Femur (tissue), 1 donor: Measurements from ENCODE around the gene KANSL1.
"Not testable (repeated sequence)": the region's sequence is repeated elsewhere in the genome, so short reads cannot be mapped to it uniquely, and the experiment has no call there.

Experiments
- DNase-seq: peaks from one replicate; pipeline ENCODE4 v3.0.0-alpha.2; 2017

KANSL1 gene

DNA sequence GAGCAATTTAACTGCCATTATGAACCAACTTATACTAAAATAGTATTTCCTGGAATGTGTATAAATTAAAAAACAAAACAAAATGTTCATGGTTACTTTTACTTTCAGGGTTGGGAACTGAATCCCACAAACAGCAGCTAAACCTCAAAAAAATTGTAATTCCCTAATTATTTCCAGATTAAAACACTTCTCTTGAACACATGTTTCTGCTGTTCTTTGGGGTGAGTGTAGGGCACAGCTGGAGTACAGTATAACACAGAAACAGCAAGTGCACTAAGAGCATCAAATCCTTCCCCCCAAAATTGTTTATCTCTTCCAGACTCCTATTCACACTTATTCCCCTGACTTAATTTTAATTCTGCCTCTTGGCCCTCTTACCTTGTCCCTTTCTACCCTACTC, 56.4 kb downstream of the KANSL1 start:
- no peak for DNase-seq

- DNase-seq, result no peak
Measured at GRCh38 chr17:46135879-46136563, 57.2 kb downstream of the KANSL1 start.

- no peak for DNase-seq
Measured at GRCh38 chr17:46135126-46135812, 58.0 kb downstream of the KANSL1 start.

DNA sequence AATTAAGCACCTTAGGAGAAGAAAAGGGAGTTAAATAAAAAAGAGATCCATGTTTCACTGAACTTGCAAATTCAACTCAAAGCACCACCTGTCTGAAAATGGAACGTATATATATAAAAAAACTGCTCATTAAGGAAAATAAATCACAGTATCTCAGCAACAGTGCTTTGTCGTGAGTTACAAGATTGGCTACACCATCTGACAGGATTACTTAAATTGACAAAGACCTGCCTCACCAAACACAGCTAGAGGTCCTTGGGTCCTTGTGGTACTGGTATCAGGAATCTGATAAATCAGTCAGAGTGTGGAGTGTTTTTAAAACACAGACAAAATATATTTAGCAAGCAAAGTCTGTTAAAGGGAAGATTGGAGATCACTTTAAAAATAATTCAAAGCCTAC, 63.9 kb downstream of the KANSL1 start:
- DNase-seq, result no peak

DNA sequence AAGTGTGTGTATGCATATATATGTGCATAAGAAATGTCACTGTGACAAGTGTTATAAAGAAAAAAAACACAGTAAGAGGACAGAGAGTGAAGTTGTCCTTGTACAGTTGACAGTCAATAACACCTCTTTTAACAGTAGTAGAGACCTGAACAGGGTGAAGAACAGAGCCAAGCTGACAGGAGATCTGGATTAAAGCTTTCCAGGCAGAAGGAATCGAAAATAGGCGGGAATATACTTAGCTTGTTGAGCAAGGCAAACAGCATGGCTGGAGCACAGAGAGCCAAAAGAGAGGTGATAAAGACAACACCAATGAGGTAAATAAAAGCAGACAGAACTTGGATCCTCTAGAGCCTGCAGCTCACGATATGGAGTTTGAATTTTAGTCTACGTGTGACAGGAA, 64.8 kb downstream of the KANSL1 start:
- DNase-seq, result no peak

DNA sequence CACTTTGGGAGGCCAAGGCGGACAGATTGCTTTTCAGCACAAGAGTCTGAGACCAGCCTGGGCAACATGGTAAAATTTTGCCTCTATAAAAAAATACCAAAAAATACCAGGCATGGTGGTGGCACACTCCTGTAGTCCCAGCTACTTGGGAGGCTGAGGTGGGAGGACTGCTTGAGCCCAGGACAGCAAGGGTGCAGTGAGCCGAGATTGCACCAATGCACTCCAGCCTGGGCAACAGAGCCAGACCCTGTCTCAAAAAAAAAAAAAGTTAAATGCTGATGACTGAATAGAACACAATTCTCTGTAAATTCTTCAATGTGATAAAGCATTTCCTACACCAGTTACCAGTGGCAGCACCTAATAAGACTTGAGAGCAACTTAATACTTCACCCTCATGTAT, 65.7 kb downstream of the KANSL1 start:
- no peak for DNase-seq

- no peak for DNase-seq
Measured at GRCh38 chr17:46126840-46127239, 66.4 kb downstream of the KANSL1 start.

GRCh38 chr17:46125831-46126230, 67.4 kb downstream of the KANSL1 start:
- no peak for DNase-seq

DNA sequence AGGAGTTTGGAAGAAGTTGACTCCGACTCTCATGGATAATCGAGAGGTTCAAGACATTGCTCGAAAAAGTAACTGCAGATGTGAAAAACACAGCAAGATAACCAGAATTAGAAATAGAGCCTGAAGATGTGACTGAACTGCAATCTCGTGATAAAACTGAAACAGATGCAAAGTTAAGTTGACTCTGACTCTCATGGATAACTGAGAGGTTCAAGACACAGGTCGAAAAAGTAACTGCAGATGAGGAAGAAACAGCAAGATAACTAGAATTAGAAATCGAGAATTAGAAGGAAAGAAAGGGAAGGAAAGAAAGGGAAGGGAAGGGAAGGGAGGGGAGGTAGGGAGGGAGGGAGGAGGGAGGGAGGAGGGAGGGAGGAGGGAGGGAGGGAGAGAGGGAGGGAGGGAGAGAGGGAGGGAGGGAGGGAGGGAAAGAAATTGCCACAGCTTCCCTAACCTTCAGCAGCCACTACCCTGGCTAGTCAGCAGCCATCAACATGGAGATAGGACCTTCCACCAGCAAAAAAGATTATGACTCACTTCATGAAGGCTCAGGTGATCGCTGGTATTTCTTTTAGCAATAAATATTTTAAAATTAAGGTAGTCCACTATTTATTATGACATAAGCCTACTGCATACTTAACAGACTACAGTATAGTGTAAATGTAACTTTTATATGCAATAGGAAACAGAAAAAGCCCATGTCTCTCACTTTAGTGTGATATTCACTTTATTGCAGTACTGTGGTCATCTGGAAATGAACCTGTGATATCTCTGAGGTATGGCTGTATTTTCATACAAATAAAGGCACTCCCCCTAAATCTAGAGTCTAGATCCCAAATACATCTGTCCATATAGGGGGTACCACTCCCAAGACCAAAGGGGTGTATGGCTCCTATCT, 68.3 kb downstream of the KANSL1 start:
- no peak for DNase-seq

DNA sequence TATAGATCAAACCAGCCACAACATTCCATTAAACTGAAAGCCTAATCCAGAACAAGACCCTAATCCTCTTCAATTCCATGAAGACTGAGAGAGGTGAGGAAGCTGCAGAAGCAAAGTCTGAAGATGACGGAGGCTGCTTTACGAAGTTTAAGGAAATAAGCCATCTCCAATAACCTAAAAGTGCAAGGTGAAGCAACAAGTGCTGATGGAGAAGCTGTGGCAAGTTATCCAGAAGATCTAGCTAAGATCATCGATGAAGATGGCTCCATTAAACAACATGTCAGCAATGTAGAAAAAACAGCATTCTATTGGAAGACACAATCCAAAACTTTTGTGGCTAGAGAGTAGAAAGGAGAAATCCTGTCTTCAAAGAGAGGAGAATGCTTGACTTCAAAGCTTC, 69.6 kb downstream of the KANSL1 start:
- DNase-seq, result no peak

- no peak for DNase-seq
Measured at GRCh38 chr17:46122486-46122871, 70.8 kb downstream of the KANSL1 start.

DNA sequence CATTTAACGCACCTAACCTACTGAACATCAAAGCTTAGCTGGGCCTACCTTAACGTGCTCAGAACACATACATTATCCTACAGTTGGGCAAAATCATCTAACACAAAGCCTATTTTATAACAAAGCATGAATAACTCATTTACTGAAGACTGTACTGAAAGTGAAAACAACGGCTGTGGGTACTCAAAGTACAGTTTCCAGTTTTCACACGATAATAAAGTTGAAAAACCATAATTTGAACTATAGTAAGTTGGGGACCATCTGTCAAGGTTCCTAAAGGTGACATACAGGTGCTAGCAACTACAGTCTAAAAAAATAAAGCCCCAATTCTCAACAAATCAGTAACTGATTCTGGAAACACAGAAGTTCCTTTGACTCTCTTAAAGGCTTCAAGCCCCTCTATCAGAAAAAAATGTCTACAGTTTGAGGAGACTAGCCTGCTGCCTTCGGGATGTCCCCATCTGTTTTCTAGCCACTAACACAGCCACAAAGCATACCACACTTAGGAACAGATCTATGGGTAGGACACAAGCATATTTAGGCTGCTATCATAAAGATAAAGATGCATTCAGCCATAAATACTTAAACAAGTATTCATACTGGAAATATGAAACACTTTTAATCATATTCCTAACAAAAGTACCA, 71.3 kb downstream of the KANSL1 start:
- no peak for DNase-seq

DNA sequence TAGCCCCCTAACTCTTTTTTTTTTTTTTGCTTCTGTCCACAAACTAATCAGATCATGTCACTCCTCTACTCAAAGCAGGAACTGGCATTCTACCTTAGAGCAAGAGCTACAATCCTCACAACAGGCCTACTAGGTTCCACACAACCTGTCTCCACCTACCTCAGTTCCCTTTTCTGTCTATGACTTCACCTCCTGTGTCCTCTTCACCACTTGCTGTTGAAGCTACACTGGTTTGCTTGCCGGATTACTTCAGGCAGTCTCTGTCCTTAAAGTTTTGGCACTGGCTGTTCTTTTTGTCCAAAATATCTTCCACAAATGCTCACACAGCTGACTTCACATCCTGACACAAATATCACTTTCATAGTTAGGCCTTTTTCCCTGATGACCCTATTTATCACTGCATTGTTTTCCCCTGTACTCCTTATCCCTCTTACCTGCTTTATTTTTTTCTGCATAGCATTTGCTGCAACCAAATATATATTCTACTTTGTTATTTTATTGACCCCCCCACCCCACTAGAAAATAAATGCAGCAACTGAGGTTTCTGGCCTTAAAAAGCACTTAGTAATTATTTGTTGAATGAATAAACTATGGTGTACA, 72.0 kb downstream of the KANSL1 start:
- no peak for DNase-seq

DNA sequence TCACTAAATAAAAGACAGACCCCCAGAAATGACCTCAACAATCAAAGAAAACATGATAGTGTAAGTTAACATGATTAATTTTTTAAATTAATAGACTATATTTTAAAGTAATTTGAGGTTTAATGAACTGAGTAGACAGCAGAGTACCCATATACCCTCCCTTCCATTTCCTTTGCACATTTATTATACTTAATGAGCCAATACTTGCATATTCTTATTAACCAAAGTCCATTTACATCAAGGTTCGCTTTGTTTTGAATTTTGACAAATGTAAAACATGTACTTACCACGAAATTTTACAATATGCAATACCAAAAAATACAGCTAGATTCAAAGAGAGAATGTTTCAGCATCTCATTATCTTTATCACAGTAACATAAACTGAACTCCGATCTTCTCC, 72.7 kb downstream of the KANSL1 start:
- no peak for DNase-seq

DNA sequence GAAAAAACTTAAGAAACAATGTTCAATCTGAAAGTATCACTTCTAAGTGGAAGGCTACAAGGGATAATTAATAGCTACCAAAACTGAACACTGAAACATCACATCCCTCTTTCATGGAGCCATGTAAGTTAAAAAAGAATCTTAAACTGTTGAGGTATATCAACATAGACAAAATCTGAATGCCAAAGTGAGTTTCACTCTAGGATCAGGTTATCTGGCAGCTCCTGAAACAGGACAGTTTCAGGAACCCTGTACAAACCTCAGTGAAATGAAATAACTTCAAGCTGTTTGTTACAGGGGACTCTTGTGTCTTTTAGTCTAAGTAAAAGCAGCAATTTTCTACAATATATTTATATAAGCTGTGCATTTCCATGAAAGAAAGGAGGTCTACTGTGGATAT, 73.2 kb downstream of the KANSL1 start:
- no peak for DNase-seq

GRCh38 chr17:46118964-46119363, 74.3 kb downstream of the KANSL1 start:
- no peak for DNase-seq

DNA sequence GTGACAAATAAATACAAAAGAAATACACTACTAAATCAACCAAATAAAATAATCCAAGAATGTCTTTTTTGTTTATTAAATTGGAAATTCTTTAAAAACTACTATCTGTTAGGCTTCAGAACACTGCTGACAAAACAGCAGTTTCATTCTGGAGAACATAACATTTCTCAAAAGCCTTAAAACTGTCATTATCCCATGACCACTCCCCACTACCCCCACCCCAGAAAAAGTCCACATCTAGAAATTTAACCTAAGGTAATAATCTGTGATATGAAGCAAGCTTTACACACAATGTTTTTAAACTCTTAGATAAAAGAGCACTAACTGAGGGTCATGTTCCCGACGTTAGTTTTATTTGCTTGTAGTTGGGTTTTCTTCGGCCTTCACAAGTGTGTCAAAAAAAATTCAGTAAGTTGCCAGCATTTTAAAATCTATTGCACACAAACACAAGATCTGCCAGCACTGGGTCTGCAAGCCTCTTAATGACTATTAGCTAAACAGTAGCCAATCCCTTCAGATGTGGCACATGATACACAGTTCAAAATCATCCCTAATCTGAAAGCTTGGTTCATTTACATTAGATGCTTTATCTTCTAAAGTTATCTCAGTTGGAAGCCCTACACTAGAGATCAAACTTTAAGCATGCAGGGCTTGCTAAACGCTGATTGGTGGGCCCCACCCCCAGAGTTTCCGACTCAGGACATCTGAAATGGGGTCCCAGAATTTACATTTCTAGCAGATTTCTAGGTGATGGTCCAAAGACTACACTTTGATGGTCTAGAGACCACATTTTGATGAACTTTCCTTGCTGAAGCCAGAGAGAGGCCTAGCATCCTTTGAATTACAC, 75.2 kb downstream of the KANSL1 start:
- no peak for DNase-seq

- DNase-seq, result no peak
Measured at GRCh38 chr17:46117117-46117516, 76.1 kb downstream of the KANSL1 start.

- DNase-seq, result no peak
Measured at GRCh38 chr17:46115699-46116098, 77.5 kb downstream of the KANSL1 start.

DNA sequence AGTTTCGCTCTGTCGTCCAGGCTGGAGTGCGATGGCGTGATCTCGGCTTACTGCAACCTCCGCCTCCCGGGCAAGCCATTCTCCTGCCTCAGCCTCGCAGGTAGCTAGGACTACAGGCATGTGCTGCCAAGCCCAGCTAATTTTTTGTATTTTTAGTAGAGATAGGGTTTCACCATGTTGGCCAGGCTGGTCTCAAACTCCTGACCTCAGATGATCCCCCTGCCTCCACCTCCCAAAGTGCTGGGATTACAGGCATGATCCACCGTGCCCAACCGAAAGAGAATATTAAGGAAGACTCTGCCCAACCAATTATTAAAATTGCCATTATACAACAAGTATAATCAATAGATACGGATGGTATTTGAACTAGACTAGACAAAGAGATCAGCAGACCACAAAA, 82.0 kb downstream of the KANSL1 start:
- not testable (repeated sequence) for DNase-seq

DNA sequence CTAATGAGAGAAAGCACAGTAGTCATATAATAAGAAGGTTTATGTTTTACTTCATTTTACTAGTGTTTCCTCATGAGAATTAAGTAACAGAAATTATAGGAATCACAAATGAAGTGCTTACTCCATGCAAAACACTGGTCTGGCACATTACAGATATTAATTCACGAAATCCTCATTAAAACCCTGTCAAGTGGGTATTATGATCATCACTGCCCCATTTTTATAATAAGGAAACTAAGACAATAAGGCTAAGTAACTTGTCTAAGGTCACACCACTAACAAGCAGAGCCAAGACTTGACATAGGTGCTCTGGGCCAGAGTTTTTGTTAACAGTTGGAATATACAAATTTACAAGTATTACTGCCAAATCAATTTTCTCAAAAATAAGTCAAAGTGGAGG, 83.0 kb downstream of the KANSL1 start:
- no peak for DNase-seq
